Stomach (tissue), 4 donors: ENCODE results near the gene LCN2.
"Not testable (repeated sequence)": the region's sequence is repeated elsewhere in the genome, so short reads cannot be mapped to it uniquely, and the experiment has no call there.

ENCODE experiments used
- POLR2AphosphoS5 ChIP-seq, 3 donors: sonication (generic); formaldehyde crosslinking; IDR thresholded peaks; one replicate each; pipeline ENCODE4 v1.6.1; 2016; ENCODE audit warnings: antibody characterized with exemption in 3 of 3
- TF ChIP-seq, protein P1 (sequence below), 7 experiments: fragments of 450-650 bp in 4 of 7; fragments of 200-600 bp in 3 of 7; sonication (generic) in 3 of 7; IDR thresholded peaks; one replicate each; pipeline ENCODE4 v1.5.1; 2016 to 2019; ENCODE audit warnings: antibody characterized with exemption in 7 of 7, control low read depth in 2 of 7, mild to moderate bottlenecking in 1 of 7

DNA sequence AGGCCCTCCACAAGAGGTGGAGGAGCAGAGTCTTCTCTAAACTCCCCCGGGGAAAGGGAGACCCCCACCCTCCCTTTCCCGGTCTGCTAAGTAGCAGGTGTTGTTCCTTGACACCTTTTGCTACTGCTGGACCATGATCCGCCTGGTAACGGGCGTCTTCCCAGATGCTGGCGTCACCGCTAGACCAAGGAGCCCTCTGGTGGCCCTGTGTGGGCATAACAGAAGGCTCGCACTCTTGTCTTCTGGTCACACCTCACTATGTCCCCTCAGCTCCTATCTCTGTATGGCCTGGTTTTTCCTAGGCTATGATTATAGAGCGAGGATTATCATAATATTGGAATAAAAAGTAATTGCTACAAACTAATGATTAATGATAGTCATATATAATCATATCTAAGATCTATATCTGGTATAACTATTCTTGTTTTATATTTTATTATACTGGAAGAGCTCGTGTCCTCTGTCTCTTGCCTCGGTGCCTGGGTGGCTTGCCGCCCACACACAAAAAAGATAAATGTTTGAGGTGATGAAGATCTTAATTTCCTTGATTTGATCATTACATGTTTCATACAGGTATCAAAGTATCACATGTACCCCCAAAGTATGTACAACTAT is 19.2 kb upstream of the LCN2 start:
- TF ChIP-seq, protein P1, sequence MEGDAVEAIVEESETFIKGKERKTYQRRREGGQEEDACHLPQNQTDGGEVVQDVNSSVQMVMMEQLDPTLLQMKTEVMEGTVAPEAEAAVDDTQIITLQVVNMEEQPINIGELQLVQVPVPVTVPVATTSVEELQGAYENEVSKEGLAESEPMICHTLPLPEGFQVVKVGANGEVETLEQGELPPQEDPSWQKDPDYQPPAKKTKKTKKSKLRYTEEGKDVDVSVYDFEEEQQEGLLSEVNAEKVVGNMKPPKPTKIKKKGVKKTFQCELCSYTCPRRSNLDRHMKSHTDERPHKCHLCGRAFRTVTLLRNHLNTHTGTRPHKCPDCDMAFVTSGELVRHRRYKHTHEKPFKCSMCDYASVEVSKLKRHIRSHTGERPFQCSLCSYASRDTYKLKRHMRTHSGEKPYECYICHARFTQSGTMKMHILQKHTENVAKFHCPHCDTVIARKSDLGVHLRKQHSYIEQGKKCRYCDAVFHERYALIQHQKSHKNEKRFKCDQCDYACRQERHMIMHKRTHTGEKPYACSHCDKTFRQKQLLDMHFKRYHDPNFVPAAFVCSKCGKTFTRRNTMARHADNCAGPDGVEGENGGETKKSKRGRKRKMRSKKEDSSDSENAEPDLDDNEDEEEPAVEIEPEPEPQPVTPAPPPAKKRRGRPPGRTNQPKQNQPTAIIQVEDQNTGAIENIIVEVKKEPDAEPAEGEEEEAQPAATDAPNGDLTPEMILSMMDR (IDR thresholded peaks at IDR 0.05): peak in 3 of 7 experiments; percentile 33 to 55 (median 36)
- TF ChIP-seq POLR2AphosphoS5 (IDR thresholded peaks at IDR 0.05): not testable (repeated sequence)
